ENCODE data around the gene NFIX.

GRCh38 chr19:13099073-13099999 is 104.1 kb downstream of the NFIX start:
- no peak for TF ChIP-seq JUNB (IDR thresholded peaks at IDR 0.05; ENCODE audit: unreplicated experiment)
- peak; percentile 72 for TF ChIP-seq EZH2 (IDR thresholded peaks at IDR 0.05; ENCODE audit: low read depth, unreplicated experiment)
- TF ChIP-seq EZH2phosphoT487 (IDR thresholded peaks at IDR 0.05; ENCODE audit: unreplicated experiment), result no peak

All from GM23338 (cell line).